Breast epithelium (tissue), 4 donors: ENCODE data around the gene CAMTA1. TPM values are rescaled to one million over a fixed set of nuclear protein-coding genes. Genes with fewer than 3 reads are reported as not detected.

Source experiments
- DNase-seq, 2 donors: peaks; one replicate each; pipeline ENCODE4 v3.0.0-alpha.2; 2019; ENCODE audit warnings: low spot score in 2 of 2
- H3K27ac ChIP-seq, 2 donors: fragments of 200-600 bp; sonication (generic) in 1 of 2; one replicate each; pipeline ENCODE4 v1.5.1; 2016 to 2019; ENCODE audit warnings: mild to moderate bottlenecking in 1 of 2
- H3K27me3 ChIP-seq, 2 donors: fragments of 200-600 bp; sonication (generic) in 1 of 2; one replicate each; pipeline versions ENCODE4 v1.5.1 to v1.6.0; 2017 to 2019; ENCODE audit warnings: control low read depth in 1 of 2, mild to moderate bottlenecking in 1 of 2
- H3K36me3 ChIP-seq: fragments of 200-600 bp; one replicate; pipeline ENCODE4 v1.5.1; 2019
- H3K4me1 ChIP-seq, 2 donors: fragments of 200-600 bp; sonication (generic); one replicate each; pipeline ENCODE4 v1.5.1; 2016 to 2019; ENCODE audit warnings: control low read depth in 1 of 2
- H3K4me3 ChIP-seq, 3 donors: fragments of 200-600 bp; sonication (generic); 1 replicate in 2 of 3; 2 replicates in 1 of 3; pipeline ENCODE4 v1.5.1; 2016 to 2019; ENCODE audit warnings: mild to moderate bottlenecking in 3 of 3, moderate library complexity in 2 of 3
- H3K9me3 ChIP-seq, 2 donors: fragments of 200-600 bp; sonication (generic) in 1 of 2; one replicate each; pipeline ENCODE4 v1.5.1; 2016 to 2019; ENCODE audit warnings: control low read depth in 1 of 2
- CTCF ChIP-seq, 3 donors: fragments of 450-650 bp; IDR thresholded peaks; one replicate each; pipeline ENCODE4 v1.5.1; 2016 to 2017; ENCODE audit warnings: antibody characterized with exemption in 3 of 3, mild to moderate bottlenecking in 3 of 3, moderate library complexity in 3 of 3
- POLR2A ChIP-seq: fragments of 450-650 bp; IDR thresholded peaks from one replicate; pipeline ENCODE4 v1.6.1; 2016; ENCODE audit warnings: antibody characterized with exemption, mild to moderate bottlenecking, moderate library complexity
- POLR2AphosphoS5 ChIP-seq, 3 donors: sonication (generic); formaldehyde crosslinking; IDR thresholded peaks; one replicate each; pipeline ENCODE4 v1.6.1; 2017; ENCODE audit warnings: antibody characterized with exemption in 3 of 3
- intact Hi-C: fragments of 100-400 bp; cut with DNase I; formaldehyde crosslinking; loops from one replicate; pipeline ENCODE4 v1.15.1; 2023; ENCODE audit warnings: low total_unique reads
- total RNA-seq, 3 donors: library from RNA; depleted of rRNA; stranded (reverse); fragments of >200 nt; gene quantifications; one replicate each; pipeline ENCODE4 v1.1.0, GENCODE V29; 2016

Gene CAMTA1
- total RNA-seq, 3 donors from 2014 or later: 53.4 to 84.0 (median 61.9) TPM

GRCh38 chr1:7642781-7643529 lies 857.7 kb downstream of the CAMTA1 start:
- no peaks in the 10 kb centered on the region for H3K27me3 ChIP-seq
- no peak overlapping the region for H3K27ac ChIP-seq
- peaks cover 0 to 4% of the 10 kb centered on the region in 2 donors for H3K9me3 ChIP-seq
- intact Hi-C loops: no loop called here
- H3K4me1 ChIP-seq: no peaks in the 10 kb centered on the region
- DNase-seq: no peak
- TF ChIP-seq CTCF (IDR thresholded peaks at IDR 0.05) (no peak), POLR2A (no peak), POLR2AphosphoS5 (IDR thresholded peaks at IDR 0.05) (no peak)
- H3K4me3 ChIP-seq: no peak overlapping the region
- H3K36me3 ChIP-seq: no peaks in the 10 kb centered on the region

GRCh38 chr1:7643530-7643929 lies 858.3 kb downstream of the CAMTA1 start:
- no peak for TF ChIP-seq POLR2A
- no peak for TF ChIP-seq POLR2AphosphoS5 (IDR thresholded peaks at IDR 0.05)
- no peak for TF ChIP-seq CTCF (IDR thresholded peaks at IDR 0.05)
- H3K9me3 ChIP-seq: peaks cover 0 to 4% of the 10 kb centered on the region in 2 donors
- H3K4me1 ChIP-seq: no peaks in the 10 kb centered on the region
- H3K36me3 ChIP-seq: no peaks in the 10 kb centered on the region
- H3K27ac ChIP-seq: no peak overlapping the region
- no peak overlapping the region for H3K4me3 ChIP-seq
- no peaks in the 10 kb centered on the region for H3K27me3 ChIP-seq
- intact Hi-C loops: no loop called here
- DNase-seq: no peak

GRCh38 chr1:7644086-7644485 lies 858.8 kb downstream of the CAMTA1 start:
- no peak for DNase-seq
- Histone ChIP-seq H3K27ac (no peak overlapping the region), H3K4me1 (no peaks in the 10 kb centered on the region), H3K36me3 (no peaks in the 10 kb centered on the region), H3K27me3 (no peaks in the 10 kb centered on the region), H3K9me3 (peaks cover 0 to 4% of the 10 kb centered on the region in 2 donors), H3K4me3 (no peak overlapping the region)
- intact Hi-C loops: no loop called here
- TF ChIP-seq CTCF (IDR thresholded peaks at IDR 0.05) (no peak), POLR2A (no peak), POLR2AphosphoS5 (IDR thresholded peaks at IDR 0.05) (no peak)

GRCh38 chr1:7644961-7645750 lies 859.9 kb downstream of the CAMTA1 start:
- Histone ChIP-seq H3K27ac (peak overlapping the region in 1 of 2 donors; percentile 48), H3K27me3 (no peaks in the 10 kb centered on the region), H3K4me1 (no peaks in the 10 kb centered on the region), H3K4me3 (no peak overlapping the region), H3K36me3 (no peaks in the 10 kb centered on the region), H3K9me3 (peaks cover 0 to 4% of the 10 kb centered on the region in 2 donors)
- TF ChIP-seq CTCF (IDR thresholded peaks at IDR 0.05) (no peak), POLR2AphosphoS5 (IDR thresholded peaks at IDR 0.05) (no peak), POLR2A (no peak)
- DNase-seq: no peak
- intact Hi-C loops: no loop called here

GRCh38 chr1:7645751-7646048 lies 860.4 kb downstream of the CAMTA1 start:
- no peaks in the 10 kb centered on the region for H3K36me3 ChIP-seq
- H3K4me3 ChIP-seq: no peak overlapping the region
- H3K27me3 ChIP-seq: no peaks in the 10 kb centered on the region
- DNase-seq: no peak
- H3K9me3 ChIP-seq: peaks cover 0 to 4% of the 10 kb centered on the region in 2 donors
- H3K27ac ChIP-seq: peak overlapping the region in 1 of 2 donors; percentile 48
- no peak for TF ChIP-seq POLR2A
- TF ChIP-seq POLR2AphosphoS5 (IDR thresholded peaks at IDR 0.05): no peak
- TF ChIP-seq CTCF (IDR thresholded peaks at IDR 0.05): no peak
- no peaks in the 10 kb centered on the region for H3K4me1 ChIP-seq
- intact Hi-C loops: no loop called here
